Adrenal gland (tissue), 5 donors: ENCODE data around the gene CTAGE15.
"Not testable (repeated sequence)": the region's sequence is repeated elsewhere in the genome, so short reads cannot be mapped to it uniquely, and the experiment has no call there.

Source experiments
- POLR2A ChIP-seq, 2 donors: fragments of 450-650 bp; IDR thresholded peaks; one replicate each; pipeline ENCODE4 v1.6.1; 2017; ENCODE audit warnings: antibody characterized with exemption in 2 of 2, mild to moderate bottlenecking in 2 of 2, moderate library complexity in 1 of 2
- TF ChIP-seq, protein P1 (sequence below), 6 experiments: fragments of 450-650 bp in 4 of 6; fragments of 200-600 bp in 2 of 6; sonication (generic) in 1 of 6; IDR thresholded peaks; 1 replicate in 5 of 6; 2 replicates in 1 of 6; pipeline versions ENCODE4 v1.5.1 to v1.8.0; 2016 to 2021; ENCODE audit warnings: antibody characterized with exemption in 6 of 6, mild to moderate bottlenecking in 2 of 6, moderate library complexity in 1 of 6
- donor health status: DM: no; HTN: no; CAD: no.

- TF ChIP-seq, protein P1, sequence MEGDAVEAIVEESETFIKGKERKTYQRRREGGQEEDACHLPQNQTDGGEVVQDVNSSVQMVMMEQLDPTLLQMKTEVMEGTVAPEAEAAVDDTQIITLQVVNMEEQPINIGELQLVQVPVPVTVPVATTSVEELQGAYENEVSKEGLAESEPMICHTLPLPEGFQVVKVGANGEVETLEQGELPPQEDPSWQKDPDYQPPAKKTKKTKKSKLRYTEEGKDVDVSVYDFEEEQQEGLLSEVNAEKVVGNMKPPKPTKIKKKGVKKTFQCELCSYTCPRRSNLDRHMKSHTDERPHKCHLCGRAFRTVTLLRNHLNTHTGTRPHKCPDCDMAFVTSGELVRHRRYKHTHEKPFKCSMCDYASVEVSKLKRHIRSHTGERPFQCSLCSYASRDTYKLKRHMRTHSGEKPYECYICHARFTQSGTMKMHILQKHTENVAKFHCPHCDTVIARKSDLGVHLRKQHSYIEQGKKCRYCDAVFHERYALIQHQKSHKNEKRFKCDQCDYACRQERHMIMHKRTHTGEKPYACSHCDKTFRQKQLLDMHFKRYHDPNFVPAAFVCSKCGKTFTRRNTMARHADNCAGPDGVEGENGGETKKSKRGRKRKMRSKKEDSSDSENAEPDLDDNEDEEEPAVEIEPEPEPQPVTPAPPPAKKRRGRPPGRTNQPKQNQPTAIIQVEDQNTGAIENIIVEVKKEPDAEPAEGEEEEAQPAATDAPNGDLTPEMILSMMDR (IDR thresholded peaks at IDR 0.05) = not testable (repeated sequence)
- not testable (repeated sequence) for TF ChIP-seq POLR2A (IDR thresholded peaks at IDR 0.05)
Measured at GRCh38 chr7:143563306-143563705, 8.3 kb upstream of the CTAGE15 start.
